ENCODE results near the gene CADM2. TPM values are rescaled to one million over a fixed set of nuclear protein-coding genes. Genes with fewer than 3 reads are reported as not detected.

Gene CADM2
- total RNA-seq, 1 experiment from 2014 or later = not detected

GRCh38 chr3:85508659-85509058 lies 549.9 kb downstream of the CADM2 start:
- no TSS peak for BruUV-seq (replicated peaks)
- Mint-ChIP-seq H3K4me3 (ENCODE audit: unreplicated experiment) (no peak overlapping the region), H3K9me3 (ENCODE audit: unreplicated experiment) (no peaks in the 10 kb centered on the region), H3K4me1 (ENCODE audit: low read depth, unreplicated experiment) (no peaks in the 10 kb centered on the region), H3K27ac (ENCODE audit: unreplicated experiment) (no peak overlapping the region), H3K27me3 (ENCODE audit: insufficient read depth, unreplicated experiment) (no peaks in the 10 kb centered on the region), H3K36me3 (ENCODE audit: insufficient read depth, unreplicated experiment) (no peaks in the 10 kb centered on the region)
- no peak for TF ChIP-seq CTCF (IDR thresholded peaks at IDR 0.05; ENCODE audit: insufficient read depth in 1 of 2, low read depth in 1 of 2, low read length in 1 of 2, severe bottlenecking in 1 of 2, unreplicated experiment in 1 of 2)
- intact Hi-C loops (cut with micrococcal nuclease; ENCODE audit: unreplicated experiment) = no loop called here
- Histone ChIP-seq H3K4me1 (no peaks in the 10 kb centered on the region), H3K36me3 (ENCODE audit: control insufficient read depth, insufficient read depth, low read length) (no peaks in the 10 kb centered on the region), H3K27me3 (replicated peaks; ENCODE audit: control insufficient read depth, insufficient read depth, low read length) (no peaks in the 10 kb centered on the region), H3K4me3 (ENCODE audit: low read depth, low read length) (no peak overlapping the region), H3K9me3 (no peaks in the 10 kb centered on the region)
- ChIA-PET POLR2A (no interaction called here), CTCF (no interaction called here)
- DNase-seq = no peak

- no peak for TF ChIP-seq CTCF (IDR thresholded peaks at IDR 0.05; ENCODE audit: insufficient read depth in 1 of 2, low read depth in 1 of 2, low read length in 1 of 2, severe bottlenecking in 1 of 2, unreplicated experiment in 1 of 2)
- H3K9me3 ChIP-seq = no peaks in the 10 kb centered on the region
- no peak overlapping the region for H3K4me3 ChIP-seq (ENCODE audit: low read depth, low read length)
- ChIA-PET POLR2A (no interaction called here), CTCF (no interaction called here)
- H3K4me3 Mint-ChIP-seq (ENCODE audit: unreplicated experiment) = no peak overlapping the region
- no peaks in the 10 kb centered on the region for H3K27me3 ChIP-seq (replicated peaks; ENCODE audit: control insufficient read depth, insufficient read depth, low read length)
- DNase-seq = no peak
- H3K9me3 Mint-ChIP-seq (ENCODE audit: unreplicated experiment) = no peaks in the 10 kb centered on the region
- intact Hi-C loops (cut with micrococcal nuclease; ENCODE audit: unreplicated experiment) = no loop called here
- no peaks in the 10 kb centered on the region for H3K36me3 ChIP-seq (ENCODE audit: control insufficient read depth, insufficient read depth, low read length)
- no peaks in the 10 kb centered on the region for H3K4me1 Mint-ChIP-seq (ENCODE audit: low read depth, unreplicated experiment)
- H3K36me3 Mint-ChIP-seq (ENCODE audit: insufficient read depth, unreplicated experiment) = no peaks in the 10 kb centered on the region
- BruUV-seq (replicated peaks) = no TSS peak
- no peak overlapping the region for H3K27ac Mint-ChIP-seq (ENCODE audit: unreplicated experiment)
- H3K4me1 ChIP-seq = no peaks in the 10 kb centered on the region
- H3K27me3 Mint-ChIP-seq (ENCODE audit: insufficient read depth, unreplicated experiment) = no peaks in the 10 kb centered on the region
Observed at GRCh38 chr3:85516146-85516545, 557.4 kb downstream of the CADM2 start.

GRCh38 chr3:85524104-85524503 lies 565.3 kb downstream of the CADM2 start:
- TF ChIP-seq CTCF (IDR thresholded peaks at IDR 0.05; ENCODE audit: insufficient read depth in 1 of 2, low read depth in 1 of 2, low read length in 1 of 2, severe bottlenecking in 1 of 2, unreplicated experiment in 1 of 2) = no peak
- no peaks in the 10 kb centered on the region for H3K4me1 Mint-ChIP-seq (ENCODE audit: low read depth, unreplicated experiment)
- BruUV-seq (replicated peaks) = no TSS peak
- H3K27me3 ChIP-seq (replicated peaks; ENCODE audit: control insufficient read depth, insufficient read depth, low read length) = no peaks in the 10 kb centered on the region
- DNase-seq = no peak
- H3K9me3 ChIP-seq = no peaks in the 10 kb centered on the region
- H3K4me3 Mint-ChIP-seq (ENCODE audit: unreplicated experiment) = no peak overlapping the region
- H3K27me3 Mint-ChIP-seq (ENCODE audit: insufficient read depth, unreplicated experiment) = no peaks in the 10 kb centered on the region
- CTCF ChIA-PET = no interaction called here
- intact Hi-C loops (cut with micrococcal nuclease; ENCODE audit: unreplicated experiment) = no loop called here
- H3K4me3 ChIP-seq (ENCODE audit: low read depth, low read length) = no peak overlapping the region
- H3K36me3 ChIP-seq (ENCODE audit: control insufficient read depth, insufficient read depth, low read length) = no peaks in the 10 kb centered on the region
- H3K9me3 Mint-ChIP-seq (ENCODE audit: unreplicated experiment) = no peaks in the 10 kb centered on the region
- H3K4me1 ChIP-seq = no peaks in the 10 kb centered on the region
- H3K36me3 Mint-ChIP-seq (ENCODE audit: insufficient read depth, unreplicated experiment) = no peaks in the 10 kb centered on the region
- no peak overlapping the region for H3K27ac Mint-ChIP-seq (ENCODE audit: unreplicated experiment)
- POLR2A ChIA-PET = no interaction called here

Data from Caco-2 (cell line).